ENCODE results near the gene SARS1. TPM values are rescaled to one million over a fixed set of nuclear protein-coding genes. Genes with fewer than 3 reads are reported as not detected.

SARS1 gene
- total RNA-seq, 1 donor from 2014 or later: 142 TPM

DNA sequence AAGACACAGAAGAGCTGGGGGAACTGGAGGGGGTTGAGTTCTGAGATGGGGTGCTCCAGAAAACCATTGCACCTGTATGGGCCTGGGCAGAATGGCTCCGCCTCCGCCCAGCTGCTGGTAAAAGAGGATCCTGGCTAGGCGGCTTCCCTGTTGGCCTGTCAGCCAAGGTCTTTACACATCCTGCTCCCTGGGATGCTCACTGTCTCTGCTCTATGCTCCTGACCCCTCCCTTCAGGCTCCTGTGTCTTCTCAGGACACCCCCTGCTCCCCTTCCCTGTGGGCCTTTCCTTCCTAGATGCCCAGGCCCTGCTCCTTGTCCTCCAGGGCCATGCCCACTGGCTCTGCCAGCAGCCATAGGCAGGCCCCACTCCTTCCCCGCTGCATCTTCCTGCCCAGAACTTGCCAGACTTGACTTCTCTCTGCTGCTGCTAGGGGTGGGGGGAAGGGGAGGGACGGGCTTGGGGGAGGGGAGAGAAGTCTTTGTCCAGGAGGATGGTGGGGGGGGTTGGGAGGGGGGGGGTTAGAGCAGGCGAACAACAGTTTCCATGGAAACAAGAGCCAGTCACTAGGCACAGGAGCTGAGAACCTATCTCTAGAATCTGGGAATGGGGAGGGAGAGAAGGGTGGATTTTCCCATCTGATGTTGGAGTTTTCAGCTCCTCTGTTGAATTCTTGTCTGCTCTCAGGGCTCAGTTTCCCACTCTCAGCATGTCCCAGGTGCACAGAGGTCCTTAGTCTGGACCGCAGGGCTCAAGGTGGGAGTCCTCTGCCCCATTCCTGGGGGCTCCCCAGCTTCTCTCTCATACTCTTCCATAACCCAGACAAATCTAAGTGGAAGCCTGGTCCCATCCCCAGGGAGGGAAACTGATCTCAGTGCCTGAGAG is 46.2 kb downstream of the SARS1 start:
- intact Hi-C loops (cut with micrococcal nuclease): loop anchor here (5.0 kb wide), 1 partner anchor 232 kb away; the partner anchor contains the start of gene CYB561D1

GRCh38 chr1:109261006-109261405 is 47.3 kb downstream of the SARS1 start:
- intact Hi-C loops (cut with micrococcal nuclease): loop anchor here (5.0 kb wide), 1 partner anchor 231 kb away; the partner anchor contains the start of gene CYB561D1

GRCh38 chr1:109261578-109261977 is 47.9 kb downstream of the SARS1 start:
- intact Hi-C loops (cut with micrococcal nuclease): loop anchor here (5.0 kb wide), 1 partner anchor 231 kb away; the partner anchor contains the start of gene CYB561D1

DNA sequence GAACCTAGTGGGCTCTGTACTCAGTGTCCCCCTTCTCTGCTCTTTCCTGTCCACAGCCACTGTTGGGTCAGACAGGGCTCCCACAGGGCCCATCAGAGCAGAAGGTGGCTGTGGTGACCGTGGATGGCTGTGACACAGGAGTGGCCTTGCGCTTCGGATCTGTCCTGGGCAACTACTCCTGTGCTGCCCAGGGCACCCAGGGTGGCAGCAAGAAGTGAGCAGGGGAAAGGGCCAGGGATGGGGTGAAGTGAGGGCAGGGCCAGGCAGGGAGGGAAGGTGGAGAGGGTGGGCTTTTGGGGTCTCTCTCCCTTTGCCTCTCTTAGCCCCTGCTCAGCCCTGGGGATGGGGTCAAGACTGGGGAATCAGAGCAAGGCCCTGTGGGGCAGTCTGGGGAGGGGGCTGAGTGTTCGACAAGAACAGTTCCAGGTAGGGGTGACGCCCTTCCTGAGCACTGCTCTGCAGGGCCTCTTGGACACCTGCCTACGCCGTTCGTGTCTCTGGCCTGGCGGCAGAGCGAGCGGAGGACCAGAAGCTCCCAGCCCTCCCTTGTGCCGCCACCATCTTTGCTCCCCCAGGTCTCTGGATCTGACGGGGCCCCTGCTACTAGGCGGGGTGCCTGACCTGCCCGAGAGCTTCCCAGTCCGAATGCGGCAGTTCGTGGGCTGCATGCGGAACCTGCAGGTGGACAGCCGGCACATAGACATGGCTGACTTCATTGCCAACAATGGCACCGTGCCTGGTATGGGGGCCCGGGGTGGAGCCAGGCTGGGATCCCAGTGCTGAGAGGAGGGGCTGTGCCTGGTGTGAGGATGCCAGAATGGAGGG is 48.7 kb downstream of the SARS1 start:
- intact Hi-C loops (cut with micrococcal nuclease): loop anchor here (1.0 to 5.0 kb wide), 5 partner anchors 20 to 270 kb away; partner anchors contain the start of genes CYB561D1 and PSRC1

DNA sequence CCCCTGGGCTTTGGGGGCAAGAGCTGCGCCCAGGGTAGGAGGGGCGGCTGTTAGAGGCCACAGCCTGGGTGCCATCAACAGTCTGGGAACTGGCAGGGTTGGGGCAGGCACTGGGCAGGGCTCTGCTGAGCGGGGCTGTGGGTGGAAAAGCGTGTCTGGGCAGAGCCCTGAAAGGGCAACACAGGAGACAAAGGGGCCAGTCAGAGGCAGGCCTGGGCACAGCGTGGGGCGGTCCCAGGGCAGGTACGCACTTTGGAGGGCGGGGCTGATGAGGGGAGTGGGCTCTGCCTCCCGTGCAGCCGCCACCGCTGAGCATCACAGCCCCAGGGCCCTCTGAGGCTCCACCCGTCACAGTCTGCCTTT is 49.5 kb downstream of the SARS1 start:
- intact Hi-C loops (cut with micrococcal nuclease): loop anchor here (1.0 to 5.0 kb wide), 5 partner anchors 20 to 269 kb away; partner anchors contain the start of genes CYB561D1 and PSRC1

GRCh38 chr1:109263597-109264378 is 50.1 kb downstream of the SARS1 start:
- intact Hi-C loops (cut with micrococcal nuclease): loop anchor here (1.0 to 5.0 kb wide), 5 partner anchors 19 to 269 kb away; partner anchors contain the start of genes CYB561D1 and PSRC1

DNA sequence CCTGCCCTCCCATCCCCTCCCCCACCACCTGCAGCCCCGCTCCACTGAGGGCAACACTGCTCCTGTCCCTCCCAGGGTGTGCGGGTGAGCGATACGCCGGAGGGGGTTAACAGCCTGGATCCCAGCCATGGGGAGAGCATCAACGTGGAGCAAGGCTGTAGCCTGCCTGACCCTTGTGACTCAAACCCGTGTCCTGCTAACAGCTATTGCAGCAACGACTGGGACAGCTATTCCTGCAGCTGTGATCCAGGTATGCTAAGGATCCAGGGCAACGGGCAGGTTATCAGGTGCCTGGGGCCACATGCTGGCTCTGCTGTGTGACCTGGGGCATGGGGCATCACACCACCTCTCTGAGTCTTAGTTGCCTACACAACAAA is 50.6 kb downstream of the SARS1 start:
- intact Hi-C loops (cut with micrococcal nuclease): loop anchor here (5.0 kb wide), 1 partner anchor 228 kb away; the partner anchor contains the start of gene CYB561D1

DNA sequence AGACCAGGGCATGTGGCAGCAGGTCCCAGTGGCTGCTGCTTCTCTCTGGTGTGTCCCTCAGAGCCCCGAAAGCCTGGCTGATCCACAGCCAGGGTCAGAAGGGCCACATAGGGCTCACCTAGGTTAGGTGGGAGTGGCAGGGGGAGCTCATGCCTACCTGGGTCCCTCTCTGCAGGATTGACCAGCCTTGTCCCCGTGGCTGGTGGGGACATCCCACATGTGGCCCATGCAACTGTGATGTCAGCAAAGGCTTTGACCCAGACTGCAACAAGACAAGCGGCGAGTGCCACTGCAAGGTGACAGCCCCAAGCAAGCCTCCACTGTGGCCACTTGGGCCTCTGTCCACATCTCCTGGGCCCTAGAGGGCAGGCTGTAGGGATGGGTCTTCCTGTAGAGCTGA is 51.3 kb downstream of the SARS1 start:
- intact Hi-C loops (cut with micrococcal nuclease): no loop called here

DNA sequence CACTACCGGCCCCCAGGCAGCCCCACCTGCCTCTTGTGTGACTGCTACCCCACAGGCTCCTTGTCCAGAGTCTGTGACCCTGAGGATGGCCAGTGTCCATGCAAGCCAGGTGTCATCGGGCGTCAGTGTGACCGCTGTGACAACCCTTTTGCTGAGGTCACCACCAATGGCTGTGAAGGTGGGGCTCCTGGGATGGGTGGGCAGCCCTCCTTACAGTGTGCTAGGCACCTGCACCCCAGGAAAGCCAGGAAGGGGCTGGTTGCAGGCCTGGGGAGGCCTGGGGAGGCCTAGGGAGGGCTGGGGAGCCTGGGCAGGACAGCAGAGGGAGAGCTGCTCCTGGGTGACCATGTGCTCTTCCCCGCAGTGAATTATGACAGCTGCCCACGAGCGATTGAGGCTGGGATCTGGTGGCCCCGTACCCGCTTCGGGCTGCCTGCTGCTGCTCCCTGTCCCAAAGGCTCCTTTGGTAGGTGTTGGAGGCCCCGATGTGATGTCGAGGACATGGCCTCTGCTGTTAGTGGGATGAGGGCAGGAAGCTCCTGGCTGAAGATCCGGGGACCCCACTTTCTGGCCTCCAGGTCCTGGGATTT is 52.1 kb downstream of the SARS1 start:
- intact Hi-C loops (cut with micrococcal nuclease): no loop called here

DNA sequence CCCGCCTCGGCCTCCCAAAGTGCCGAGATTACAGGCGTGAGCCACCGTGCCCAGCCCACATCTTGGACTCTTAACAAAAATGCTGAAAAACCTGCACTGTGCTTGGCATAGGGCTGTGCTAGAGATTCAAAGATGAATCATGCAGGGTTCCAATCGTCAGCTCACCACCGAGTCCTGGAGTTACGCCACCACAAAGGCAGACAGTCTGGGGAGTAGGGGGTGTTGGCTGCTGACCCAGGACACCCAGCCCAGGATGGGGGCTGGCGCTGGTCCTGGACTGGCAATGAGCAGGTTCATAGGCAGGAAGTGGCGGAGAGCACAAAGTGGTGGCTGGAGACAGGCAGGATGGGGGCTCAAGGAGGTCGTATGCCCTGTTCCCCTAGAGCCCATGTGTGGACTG is 53.2 kb downstream of the SARS1 start:
- intact Hi-C loops (cut with micrococcal nuclease): no loop called here

- intact Hi-C loops (cut with micrococcal nuclease): no loop called here
Measured at GRCh38 chr1:109267743-109268300, 54.1 kb downstream of the SARS1 start.

DNA sequence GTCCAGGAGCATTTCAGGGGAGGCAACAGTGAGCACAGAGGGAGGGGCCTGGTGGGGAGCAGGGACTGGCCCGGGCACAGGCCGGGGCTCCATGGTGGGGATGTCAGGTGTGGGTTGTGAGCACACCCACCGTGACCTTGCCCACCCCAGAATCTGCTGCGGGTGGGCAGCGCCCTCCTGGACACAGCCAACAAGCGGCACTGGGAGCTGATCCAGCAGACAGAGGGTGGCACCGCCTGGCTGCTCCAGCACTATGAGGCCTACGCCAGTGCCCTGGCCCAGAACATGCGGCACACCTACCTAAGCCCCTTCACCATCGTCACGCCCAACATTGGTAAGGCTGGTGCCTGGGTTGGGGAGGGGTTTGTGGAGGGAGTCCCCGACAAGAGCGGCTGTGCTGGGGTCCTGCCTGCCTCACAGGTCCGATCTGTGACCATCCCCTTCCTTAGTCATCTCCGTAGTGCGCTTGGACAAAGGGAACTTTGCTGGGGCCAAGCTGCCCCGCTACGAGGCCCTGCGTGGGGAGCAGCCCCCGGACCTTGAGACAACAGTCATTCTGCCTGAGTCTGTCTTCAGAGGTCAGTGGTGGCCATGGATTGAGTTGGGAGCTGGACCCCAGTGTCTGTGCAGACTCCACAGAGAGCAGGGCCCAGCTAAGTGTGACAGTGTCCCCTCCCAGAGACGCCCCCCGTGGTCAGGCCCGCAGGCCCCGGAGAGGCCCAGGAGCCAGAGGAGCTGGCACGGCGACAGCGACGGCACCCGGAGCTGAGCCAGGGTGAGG is 54.9 kb downstream of the SARS1 start:
- intact Hi-C loops (cut with micrococcal nuclease): no loop called here

DNA sequence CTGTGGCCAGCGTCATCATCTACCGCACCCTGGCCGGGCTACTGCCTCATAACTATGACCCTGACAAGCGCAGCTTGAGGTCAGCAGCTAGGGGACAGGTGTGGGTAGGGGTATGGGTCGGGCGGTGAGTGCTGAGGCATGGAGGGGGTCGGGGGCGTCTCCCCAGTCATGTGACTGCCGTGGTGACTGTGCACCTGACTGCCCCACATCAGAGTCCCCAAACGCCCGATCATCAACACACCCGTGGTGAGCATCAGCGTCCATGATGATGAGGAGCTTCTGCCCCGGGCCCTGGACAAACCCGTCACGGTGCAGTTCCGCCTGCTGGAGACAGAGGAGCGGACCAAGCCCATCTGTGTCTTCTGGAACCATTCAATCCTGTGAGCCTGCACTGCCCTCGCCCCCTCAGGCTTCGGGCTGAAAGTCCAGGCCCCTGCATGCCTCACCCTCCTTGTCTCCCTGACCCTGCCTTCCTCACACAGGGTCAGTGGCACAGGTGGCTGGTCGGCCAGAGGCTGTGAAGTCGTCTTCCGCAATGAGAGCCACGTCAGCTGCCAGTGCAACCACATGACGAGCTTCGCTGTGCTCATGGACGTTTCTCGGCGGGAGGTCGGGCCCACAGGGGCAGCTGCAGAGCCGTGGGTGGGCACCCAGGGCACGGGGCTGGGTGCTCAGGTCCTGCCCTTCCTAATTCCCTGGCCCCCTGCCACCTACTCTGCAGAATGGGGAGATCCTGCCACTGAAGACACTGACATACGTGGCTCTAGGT is 55.7 kb downstream of the SARS1 start:
- intact Hi-C loops (cut with micrococcal nuclease): no loop called here

DNA sequence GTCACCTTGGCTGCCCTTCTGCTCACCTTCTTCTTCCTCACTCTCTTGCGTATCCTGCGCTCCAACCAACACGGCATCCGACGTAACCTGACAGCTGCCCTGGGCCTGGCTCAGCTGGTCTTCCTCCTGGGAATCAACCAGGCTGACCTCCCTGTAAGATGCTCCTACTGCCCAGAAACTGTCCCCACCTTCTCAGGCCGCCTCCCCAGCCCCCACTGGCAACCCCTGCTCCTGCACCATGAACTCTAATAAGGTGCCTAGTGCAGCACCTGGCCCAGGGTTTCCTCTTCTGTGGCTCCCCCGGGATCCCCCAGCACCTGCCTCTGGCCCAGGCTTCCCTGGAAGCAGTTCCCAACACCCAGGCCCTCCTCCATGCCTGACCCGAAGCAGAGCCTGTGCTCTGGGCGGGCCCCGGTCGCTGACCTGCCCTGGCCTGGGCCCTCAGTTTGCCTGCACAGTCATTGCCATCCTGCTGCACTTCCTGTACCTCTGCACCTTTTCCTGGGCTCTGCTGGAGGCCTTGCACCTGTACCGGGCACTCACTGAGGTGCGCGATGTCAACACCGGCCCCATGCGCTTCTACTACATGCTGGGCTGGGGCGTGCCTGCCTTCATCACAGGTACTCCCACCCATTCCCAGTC is 56.4 kb downstream of the SARS1 start:
- intact Hi-C loops (cut with micrococcal nuclease): no loop called here

GRCh38 chr1:109270623-109271317 is 57.1 kb downstream of the SARS1 start:
- intact Hi-C loops (cut with micrococcal nuclease): no loop called here

- intact Hi-C loops (cut with micrococcal nuclease): no loop called here
Measured at GRCh38 chr1:109271458-109271857, 57.7 kb downstream of the SARS1 start.

GRCh38 chr1:109272021-109272799 is 58.5 kb downstream of the SARS1 start:
- intact Hi-C loops (cut with micrococcal nuclease): no loop called here
